ENCODE data around the gene MAEA.

DNA sequence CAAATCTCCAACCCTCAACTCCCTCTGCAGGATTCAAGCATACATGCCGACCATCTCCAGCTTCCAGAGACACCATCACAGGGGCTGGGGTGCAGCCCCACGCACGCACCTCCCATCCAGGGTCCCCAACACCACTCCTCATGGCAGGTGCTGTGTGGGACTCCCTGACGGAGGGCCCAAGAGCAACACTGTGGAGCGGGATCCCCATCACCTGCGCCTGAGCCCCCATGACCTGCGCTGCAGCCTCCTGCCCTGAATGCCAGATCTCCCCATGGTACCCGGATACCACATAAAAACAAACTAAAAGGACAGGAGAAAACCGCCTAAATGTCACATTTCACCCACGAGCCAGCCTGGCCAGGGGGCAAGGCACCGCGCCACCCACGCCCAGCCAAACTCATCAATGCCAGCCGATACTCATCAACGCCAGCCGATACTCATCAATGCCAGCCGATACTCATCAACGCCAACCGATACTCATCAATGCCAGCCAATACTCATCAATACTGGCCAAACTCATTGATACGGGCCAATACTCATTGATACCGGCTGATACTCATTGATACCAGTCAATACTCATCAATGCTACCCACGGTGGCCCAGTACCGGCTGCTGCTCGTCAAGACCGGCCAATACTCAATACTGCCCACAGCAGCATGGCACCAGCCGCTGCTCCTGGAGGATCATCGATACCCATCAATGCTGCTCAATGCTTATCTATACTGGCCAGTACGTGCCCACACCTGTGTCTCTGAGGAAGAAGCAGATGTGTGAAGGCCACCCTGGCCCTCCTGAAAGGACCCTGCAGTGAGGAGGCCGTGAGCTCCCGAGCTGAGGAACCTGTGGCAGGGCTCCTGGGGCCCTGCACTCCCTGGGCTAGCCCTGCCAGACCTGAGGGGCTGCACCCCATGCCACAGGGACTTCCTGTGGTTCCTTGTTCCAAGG is 46.9 kb upstream of the MAEA start:
- TF ChIP-seq, protein P1, sequence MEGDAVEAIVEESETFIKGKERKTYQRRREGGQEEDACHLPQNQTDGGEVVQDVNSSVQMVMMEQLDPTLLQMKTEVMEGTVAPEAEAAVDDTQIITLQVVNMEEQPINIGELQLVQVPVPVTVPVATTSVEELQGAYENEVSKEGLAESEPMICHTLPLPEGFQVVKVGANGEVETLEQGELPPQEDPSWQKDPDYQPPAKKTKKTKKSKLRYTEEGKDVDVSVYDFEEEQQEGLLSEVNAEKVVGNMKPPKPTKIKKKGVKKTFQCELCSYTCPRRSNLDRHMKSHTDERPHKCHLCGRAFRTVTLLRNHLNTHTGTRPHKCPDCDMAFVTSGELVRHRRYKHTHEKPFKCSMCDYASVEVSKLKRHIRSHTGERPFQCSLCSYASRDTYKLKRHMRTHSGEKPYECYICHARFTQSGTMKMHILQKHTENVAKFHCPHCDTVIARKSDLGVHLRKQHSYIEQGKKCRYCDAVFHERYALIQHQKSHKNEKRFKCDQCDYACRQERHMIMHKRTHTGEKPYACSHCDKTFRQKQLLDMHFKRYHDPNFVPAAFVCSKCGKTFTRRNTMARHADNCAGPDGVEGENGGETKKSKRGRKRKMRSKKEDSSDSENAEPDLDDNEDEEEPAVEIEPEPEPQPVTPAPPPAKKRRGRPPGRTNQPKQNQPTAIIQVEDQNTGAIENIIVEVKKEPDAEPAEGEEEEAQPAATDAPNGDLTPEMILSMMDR (IDR thresholded peaks at IDR 0.05), result no peak
- TF ChIP-seq EP300 (IDR thresholded peaks at IDR 0.05) (no peak), POLR2A (IDR thresholded peaks at IDR 0.05) (no peak)

Measured in ovary (tissue), 3 donors.